Vagina (tissue), 2 donors: Measurements from ENCODE around the gene SPINK7.
"Not testable (repeated sequence)": the region's sequence is repeated elsewhere in the genome, so short reads cannot be mapped to it uniquely, and the experiment has no call there.

Source experiments
- CTCF ChIP-seq, 3 experiments: fragments of 450-650 bp in 2 of 3; fragments of 200-600 bp in 1 of 3; sonication (generic) in 1 of 3; IDR thresholded peaks; one replicate each; pipeline ENCODE4 v1.5.1; 2017 to 2019; ENCODE audit warnings: antibody characterized with exemption in 3 of 3, mild to moderate bottlenecking in 2 of 3, moderate library complexity in 2 of 3
- POLR2A ChIP-seq, 2 donors: fragments of 450-650 bp; IDR thresholded peaks; one replicate each; pipeline ENCODE4 v1.6.1; 2017; ENCODE audit warnings: antibody characterized with exemption in 2 of 2, mild to moderate bottlenecking in 2 of 2, moderate library complexity in 2 of 2

- TF ChIP-seq CTCF, POLR2A (IDR thresholded peaks at IDR 0.05): not testable (repeated sequence)
Observed at GRCh38 chr5:148275129-148275528, 37.1 kb upstream of the SPINK7 start.
